HG03521 (cell line): ENCODE results near the gene SCN1B.

Experiments used
- ATAC-seq: cut with Tn5 transposase; IDR thresholded peaks from one replicate; pipeline ENCODE4 v1.9.1; 2021; ENCODE audit warnings: mild to moderate bottlenecking, moderate library complexity; ENCODE audit not compliant: unreplicated experiment

The SCN1B gene

DNA sequence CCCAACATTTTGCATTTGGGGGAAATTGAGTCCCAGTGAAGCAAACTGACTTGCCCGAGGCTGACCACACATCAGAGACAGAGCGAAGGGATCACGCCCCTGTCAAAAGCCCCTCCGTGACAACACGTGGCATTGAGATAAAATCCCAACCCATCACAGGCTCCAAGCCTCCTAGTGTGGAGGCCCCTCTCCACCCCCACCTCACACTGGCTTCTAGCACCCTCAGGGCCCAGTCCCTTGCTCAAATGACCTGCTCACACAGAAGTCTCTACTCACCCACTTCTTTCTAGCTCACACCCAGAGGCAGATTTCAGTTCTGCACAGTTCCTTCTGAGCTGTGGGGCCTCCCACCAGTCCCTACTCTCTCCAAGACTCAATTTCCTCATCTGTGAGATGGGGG, 21.5 kb downstream of the SCN1B start:
- ATAC-seq = no peak

DNA sequence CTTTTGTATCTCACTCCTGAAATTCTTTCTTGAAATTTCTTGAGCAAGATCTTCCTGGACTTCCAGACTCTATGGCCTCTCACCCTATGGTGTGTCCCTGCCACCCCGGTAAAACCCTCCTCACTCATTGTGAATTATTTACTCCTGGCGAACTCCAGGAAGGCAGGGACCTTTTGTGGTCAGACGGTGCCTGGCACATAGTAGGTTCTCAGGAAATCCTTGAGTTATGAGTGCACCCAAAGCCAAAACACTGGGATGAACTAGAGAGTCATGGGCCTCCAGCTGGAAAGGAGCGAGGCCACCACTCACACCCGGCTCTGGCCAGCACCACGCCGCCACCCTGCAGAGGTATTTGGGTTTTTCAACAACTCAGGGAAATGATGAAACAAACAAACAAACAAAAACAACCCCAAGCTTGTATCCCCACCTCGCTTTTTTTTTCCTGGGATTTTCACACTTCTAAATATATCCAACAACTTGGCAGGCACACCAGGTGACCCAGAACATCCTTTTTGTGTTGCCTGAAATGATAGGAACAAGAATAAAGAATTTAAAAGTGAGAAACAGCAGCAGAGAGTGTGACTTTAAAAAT, 22.4 kb downstream of the SCN1B start:
- ATAC-seq = no peak

DNA sequence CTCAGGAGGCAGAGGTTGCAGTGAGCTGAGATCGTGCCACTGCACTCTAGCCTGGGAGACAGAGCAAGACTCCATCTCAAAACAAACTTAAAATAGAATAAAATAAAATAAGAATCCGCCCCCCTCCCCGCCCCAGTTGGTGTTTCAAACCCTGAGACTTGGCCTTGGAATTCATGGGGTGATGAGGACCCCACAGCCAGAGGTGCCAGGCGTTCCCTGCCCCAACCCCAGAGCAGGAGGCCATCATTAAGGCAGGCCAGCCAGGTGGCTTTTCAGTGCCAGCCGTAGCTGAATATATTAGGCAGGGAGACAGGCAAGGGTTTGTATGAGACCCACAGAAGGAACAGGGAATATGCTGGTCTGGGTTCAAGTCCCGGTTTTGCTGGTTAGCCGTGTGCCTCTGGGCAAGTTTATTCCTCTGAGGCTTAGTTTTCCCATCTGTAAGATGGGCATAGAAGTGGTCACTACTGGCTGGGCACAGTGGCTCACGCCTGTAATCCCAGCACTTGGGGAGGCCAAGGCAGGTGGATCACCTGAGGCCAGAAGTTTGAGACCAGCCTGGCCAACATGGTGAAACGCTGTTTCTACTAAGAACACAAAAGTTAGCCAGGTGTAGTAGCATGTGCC, 23.5 kb downstream of the SCN1B start:
- no peak for ATAC-seq

DNA sequence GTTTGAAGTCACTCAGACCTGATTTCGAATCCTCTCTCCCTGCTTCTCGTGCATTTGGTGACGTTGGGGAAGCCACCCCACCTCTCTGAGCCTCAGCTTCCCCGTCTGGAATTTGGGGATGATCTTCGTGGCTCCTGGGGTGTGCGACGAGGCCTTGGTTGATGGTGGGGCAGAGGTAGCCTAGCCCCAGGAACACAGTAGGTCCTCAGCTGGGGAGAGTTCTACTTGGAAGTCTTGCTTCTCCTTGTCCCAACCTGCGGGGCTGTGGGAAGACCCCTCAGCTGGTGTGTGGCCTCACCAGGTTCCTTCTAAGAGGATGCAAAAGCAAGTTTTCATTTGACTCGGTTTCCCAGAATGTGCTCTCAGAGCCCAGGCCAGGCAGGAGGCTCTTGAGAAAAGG, 24.4 kb downstream of the SCN1B start:
- ATAC-seq = no peak

DNA sequence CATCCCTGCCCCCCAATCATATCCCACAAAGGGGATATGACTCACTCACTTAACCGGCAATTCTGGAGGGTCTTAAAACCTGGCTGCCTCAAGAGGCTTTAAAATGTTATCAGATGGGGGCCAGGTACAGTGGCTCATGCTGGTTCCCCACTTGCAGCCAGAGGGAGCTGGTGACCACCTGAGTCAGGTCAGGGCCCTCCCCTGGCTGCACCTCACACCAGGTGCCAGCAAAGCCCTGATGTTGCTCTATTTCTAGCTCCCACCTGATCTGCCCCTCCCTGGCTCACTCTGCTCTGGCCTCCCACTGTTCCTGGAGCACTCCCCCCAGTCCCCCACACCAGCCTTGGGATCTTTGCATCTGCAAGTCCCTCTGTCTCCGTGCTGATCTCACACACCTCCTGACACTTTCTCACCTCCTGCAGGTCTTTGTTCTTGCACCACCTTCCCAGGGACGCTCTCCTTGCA, 25.5 kb downstream of the SCN1B start:
- ATAC-seq = no peak

DNA sequence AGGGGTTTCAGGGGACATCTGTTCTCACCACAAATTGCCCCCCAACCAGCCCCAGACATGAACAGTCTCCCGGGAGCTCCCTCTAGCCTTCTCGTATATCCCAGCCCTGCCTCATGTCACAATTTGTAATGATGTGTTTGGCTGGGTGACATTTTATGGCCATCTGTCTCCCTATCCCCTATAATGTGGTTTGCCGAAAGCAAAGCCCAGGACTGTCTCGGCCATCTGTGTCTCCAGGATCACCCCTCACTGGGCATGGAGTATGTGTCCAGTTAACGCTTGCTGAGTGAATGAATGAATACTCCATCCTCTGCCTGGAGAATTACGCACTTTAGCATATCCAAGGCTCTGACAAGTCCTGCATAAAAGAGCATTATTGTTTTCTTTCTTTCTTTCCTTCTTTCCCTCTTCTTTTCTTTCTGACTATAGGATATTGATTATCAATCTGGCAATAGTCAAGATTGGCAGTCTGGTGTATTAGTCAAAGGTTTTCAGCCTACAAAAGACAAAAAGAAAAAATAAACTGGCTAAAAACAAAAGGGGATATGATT, 26.3 kb downstream of the SCN1B start:
- no peak for ATAC-seq

DNA sequence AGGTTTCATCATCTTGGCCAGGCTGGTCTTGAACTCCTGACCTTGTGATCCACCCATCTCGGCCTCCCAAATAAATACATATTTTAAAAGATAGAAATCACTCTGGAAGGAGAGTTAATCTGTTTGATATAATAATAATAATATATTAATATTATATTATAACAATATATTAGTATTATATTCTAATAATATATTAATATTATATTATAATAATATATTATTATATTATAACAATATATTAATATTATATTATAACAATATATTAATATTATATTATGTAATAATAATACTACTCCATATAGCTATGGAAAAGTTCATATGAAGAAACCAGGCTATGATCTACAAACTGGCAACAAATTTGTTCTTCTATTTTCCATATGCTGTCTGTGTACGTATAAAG, 28.1 kb downstream of the SCN1B start:
- no peak for ATAC-seq

DNA sequence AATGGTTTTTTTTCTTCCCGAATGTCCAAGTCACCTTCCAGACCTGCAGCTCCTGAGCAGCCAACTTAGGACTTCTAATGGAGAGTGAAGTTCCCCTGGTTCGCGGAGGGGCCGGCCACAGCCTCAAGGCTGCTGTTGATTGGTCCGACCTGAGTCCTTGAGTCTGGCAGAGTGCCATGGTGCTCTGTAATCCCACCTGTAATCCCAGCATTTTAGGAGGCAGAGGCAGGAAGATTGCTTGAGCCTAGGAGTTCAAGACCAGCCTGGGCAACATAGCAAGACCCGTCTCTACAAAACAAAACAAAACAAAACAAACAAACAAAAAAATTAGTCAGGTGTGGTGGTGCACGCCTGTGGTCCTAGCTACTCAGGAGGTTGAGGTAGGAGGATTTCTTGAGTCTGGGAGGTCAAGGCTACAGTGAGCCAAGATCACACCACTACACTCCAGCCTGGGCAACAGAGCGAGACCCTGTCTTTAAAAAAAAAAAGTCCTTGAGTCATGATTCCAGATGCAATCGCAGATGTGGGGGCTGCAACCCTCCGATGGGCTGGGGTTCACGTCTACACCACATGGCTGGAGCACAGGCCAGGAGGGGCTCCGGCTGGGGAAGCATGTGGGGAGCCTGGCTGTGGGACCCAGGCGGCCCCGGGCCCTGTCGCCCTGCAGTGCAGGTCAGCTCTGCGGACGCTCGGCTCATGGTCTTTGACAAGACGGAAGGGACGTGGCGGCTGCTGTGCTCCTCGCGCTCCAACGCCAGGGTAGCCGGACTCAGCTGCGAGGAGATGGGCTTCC, 28.9 kb downstream of the SCN1B start:
- no peak for ATAC-seq

DNA sequence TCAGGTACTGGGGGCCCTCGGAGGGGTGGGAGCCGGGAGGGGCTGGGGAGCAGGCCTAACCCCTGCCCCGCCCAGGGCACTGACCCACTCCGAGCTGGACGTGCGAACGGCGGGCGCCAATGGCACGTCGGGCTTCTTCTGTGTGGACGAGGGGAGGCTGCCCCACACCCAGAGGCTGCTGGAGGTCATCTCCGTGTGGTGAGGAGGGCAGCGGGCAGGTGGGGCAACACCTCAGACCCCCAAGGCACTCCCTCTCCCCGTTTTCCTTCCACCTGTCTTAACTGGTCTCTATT, 29.5 kb downstream of the SCN1B start:
- ATAC-seq = no peak

DNA sequence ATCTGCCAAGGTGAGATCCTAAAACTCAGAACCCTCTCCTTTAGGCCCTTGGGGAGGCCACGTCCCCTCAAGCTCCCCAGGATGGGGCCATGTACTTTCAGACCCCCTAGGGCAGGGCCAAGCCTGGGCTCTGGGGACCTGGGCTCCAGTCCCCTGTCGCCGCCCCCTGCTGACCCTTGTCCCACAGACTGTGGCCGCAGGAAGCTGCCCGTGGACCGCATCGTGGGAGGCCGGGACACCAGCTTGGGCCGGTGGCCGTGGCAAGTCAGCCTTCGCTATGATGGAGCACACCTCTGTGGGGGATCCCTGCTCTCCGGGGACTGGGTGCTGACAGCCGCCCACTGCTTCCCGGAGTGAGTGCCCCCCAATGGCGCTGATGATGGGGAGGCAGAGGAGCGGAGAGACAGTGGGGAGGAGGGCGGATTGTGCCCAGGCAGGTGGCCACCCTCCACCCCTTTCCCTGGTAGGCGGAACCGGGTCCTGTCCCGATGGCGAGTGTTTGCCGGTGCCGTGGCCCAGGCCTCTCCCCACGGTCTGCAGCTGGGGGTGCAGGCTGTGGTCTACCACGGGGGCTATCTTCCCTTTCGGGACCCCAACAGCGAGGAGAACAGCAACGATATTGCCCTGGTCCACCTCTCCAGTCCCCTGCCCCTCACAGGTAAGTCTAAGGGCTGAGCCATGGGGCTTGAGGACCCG, 30.0 kb downstream of the SCN1B start:
- no peak for ATAC-seq

DNA sequence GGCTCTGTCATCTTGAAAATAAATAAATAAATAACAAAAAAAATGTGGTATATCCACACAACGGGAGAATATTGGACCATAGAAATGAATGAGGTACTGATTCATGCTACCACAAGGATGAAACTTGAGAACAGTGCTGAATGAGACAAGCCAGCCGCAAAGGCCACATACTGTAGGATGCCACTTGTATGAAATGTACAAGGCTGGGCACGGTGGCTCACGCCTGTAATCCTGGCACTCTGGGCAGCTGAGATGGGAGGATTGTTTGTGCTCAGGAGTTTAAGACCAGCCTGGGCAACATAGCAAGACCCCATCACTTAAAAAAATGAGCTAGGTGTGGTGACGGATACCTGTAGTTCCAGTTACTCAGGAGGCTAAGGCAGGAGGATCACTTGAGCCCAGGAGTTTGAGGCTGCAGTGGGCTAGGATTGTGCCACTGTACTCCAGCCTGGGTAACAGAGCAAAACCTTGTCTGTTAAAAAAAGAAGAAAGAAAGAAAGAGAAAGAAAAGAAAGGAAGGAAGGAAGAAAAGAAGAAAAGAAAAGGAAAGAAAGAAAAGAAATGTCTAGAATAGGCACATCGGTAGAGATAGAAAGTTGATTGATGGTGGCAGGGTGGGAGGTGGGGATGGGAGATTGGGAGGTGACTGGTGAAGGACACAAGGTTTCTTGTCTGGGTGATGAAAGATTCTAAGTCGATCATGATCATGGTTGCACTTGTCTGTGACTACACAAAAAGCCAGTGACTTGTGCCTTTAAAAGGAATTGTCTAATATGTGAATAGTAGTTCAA, 31.5 kb downstream of the SCN1B start:
- ATAC-seq = no peak

DNA sequence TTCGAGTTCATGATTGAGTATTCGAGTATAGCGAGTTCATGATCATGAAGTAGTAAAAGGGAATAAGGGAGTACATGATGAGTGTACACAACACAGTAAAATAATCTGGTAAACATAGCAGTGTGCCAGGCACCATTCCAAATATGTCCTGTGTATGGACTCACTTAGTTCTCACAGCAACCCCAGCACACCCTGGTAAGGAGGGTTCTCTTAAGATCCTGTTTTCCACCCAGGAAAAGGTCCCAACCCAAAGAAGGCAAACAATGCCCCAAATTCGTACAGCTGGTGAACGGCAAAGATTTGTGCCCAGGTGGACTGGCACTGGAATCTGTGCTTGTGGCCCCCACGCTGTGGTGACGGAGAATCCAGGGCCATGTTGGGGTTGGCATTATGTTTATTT, 32.7 kb downstream of the SCN1B start:
- ATAC-seq = no peak

DNA sequence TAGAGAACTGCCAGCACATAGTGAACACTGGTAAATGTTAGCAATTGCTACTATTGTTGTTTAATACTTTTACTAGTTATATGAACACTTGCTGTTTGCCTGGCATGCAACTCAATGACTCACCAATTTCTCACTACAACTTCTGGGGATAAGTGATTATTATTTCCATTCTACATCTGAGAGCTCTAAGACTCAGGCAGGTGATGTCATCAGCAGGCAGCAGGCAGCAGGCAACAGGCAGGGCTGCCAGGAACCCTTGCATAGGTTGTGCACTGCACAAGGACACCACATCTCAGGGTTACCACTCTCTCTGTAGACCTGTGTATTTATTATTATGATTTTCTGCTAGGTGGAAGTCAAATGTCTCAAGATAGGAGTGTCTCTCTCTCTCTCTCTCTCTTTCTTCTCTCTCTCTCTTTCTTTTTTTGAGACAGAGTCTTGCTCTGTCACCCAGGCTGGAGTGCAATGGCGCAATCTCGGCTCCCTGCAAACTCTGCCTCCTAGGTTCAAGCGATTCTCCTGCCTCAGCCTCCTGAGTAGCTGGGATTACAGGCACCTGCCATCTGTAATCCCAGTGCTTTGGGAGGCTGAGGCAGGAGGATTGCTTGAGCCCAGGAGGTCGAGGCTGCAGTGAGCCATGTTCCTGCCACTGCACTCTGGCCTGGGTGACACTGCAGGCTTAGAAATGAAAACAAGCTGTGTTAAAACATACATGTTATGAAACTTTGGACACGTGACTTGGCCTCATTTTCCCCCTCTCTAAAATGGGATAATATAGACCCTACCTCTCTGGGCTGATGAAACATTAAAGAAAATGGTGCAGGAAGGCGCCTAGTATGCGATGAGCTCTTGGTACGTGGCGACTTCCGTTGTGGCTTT, 33.9 kb downstream of the SCN1B start:
- no peak for ATAC-seq

DNA sequence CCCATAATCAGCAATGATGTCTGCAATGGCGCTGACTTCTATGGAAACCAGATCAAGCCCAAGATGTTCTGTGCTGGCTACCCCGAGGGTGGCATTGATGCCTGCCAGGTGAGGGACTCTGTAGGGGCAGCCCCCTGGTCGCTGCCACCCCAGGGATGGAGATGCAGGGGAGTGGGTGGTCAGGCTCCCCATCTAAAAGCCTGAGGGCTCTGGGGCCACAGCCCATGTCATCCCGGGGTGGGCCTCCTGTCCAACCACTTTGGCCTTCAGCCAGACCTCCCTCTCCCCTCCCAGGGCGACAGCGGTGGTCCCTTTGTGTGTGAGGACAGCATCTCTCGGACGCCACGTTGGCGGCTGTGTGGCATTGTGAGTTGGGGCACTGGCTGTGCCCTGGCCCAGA, 35.3 kb downstream of the SCN1B start:
- ATAC-seq = no peak

DNA sequence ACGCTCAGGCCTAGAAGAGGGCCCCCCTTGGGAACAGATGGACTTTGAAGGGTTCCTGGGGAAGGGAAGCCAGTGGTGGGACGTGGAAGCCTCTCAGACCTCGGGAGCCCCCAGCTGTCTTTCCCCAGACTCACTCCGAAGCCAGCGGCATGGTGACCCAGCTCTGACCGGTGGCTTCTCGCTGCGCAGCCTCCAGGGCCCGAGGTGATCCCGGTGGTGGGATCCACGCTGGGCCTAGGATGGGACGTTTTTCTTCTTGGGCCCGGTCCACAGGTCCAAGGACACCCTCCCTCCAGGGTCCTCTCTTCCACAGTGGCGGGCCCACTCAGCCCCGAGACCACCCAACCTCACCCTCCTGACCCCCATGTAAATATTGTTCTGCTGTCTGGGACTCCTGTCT, 35.9 kb downstream of the SCN1B start:
- no peak for ATAC-seq

DNA sequence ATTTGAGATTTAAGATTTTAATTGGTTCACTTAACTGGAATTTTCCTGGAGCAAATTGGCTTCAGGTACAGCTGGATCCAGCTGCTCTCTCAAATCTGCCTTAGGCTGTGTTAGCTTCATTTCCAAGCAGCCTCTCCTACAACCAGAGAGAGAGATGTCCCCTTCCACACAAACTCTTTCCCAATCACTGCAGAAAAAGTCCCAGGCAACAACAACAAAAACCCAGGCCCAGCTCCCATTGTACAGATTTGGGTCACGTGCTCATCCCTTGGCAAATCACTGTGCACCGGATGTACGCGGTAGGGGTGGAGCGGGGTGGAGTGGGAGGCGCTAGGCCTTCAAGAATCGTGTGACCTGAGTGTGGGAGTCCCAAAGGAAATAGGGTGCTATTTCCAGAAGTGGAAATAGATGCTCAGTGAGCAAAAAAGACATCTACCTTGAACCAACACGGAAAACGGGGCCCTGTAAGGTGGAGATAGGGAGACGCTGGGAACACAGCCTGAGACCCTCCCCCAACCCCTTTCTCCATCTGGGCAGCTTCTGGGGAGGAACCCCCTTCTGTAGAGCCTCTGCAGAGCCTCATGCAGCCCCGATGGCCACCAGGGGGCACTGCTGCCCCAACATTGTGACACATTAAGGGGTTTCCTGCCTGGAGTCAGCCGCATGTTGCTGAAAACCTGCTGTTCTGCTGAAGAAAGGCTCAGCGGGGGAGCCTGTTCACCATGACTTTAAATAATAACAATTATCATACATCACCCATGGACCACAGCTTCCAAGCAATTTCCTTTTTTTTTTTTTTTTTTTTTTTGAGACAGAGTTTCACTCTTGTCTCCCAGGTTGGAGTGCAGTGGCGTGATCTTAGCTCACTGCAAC, 36.7 kb downstream of the SCN1B start:
- ATAC-seq = peak; percentile 77

DNA sequence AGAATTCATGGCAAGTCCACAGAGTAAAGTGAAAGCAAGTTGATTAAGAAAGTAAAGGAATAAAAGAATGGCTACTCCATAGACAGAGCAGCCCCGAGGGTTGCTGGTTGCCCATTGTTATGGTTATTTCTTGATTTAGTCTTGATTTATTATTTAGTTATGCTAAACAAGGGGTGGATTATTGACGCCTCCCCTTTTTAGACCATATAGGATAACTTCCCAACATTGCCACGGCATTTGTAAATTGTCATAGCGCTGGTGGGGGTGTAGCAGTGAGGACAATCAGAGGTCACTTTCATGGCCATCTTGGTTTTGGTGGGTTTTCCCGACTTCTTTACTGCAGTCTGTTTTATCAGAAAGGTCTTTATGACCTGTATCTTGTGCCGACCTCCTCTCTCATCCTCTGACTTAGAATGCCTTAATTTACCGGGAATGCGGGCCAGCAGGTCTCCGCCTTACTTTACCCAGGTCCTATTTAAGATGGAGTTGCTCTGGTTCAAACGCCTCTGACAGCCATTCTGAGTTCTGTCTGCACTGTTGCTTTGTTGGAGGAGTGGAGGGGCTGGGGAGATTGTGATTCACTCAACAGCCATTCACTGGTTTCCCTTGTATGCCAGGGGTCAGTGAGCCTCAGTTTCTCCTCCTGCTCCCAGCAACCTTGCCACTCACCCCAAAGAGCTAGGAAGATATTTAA, 38.8 kb downstream of the SCN1B start:
- ATAC-seq = no peak

DNA sequence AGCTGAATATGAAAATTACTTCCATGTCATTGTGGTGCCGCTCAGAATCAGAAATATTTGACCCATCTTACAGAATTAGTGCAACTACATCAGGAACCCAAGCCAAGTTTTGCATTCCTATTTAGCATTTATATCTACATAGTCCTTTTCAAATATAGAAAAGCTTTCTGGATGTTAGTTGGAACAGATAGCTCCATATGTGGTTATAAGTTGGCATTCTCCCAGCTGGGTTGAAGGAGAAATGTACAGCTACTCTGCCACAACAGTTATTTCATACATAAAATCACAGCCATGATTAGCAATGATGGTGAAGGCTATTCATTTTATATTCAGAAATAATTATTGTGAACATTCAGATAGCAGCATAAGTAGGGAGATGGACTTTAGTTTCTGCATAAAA, 39.4 kb downstream of the SCN1B start:
- ATAC-seq = no peak
